Karpas-422 (cell line): ENCODE measurements around the gene A1BG. TPM values are rescaled to one million over a fixed set of nuclear protein-coding genes. Genes with fewer than 3 reads are reported as not detected.

Experiments used
- DNase-seq: peaks from one replicate; pipeline ENCODE4 v3.0.0-alpha.2; 2015
- H2AFZ ChIP-seq: fragments of 200-600 bp; sonication (generic); 2 replicates; pipeline ENCODE4 v1.6.1; 2014; ENCODE audit warnings: antibody characterized with exemption, low read length, mixed read lengths
- H3K27ac ChIP-seq: fragments of 200-600 bp; sonication (generic); 2 replicates; pipeline ENCODE4 v1.5.1; 2014; ENCODE audit warnings: mild to moderate bottlenecking, low read length, moderate library complexity
- H3K27me3 ChIP-seq: fragments of 200-600 bp; sonication (generic); 2 replicates; pipeline ENCODE4 v1.6.1; 2014; ENCODE audit warnings: low read length, mixed read lengths
- H3K36me3 ChIP-seq: fragments of 200-600 bp; sonication (generic); 2 replicates; pipeline ENCODE4 v1.6.1; 2014; ENCODE audit warnings: low read length, mixed read lengths; ENCODE audit not compliant: insufficient read depth
- H3K4me1 ChIP-seq: fragments of 200-600 bp; sonication (generic); 2 replicates; pipeline ENCODE4 v1.6.1; 2014; ENCODE audit warnings: mild to moderate bottlenecking, low read length, mixed read lengths
- H3K4me2 ChIP-seq: fragments of 200-600 bp; sonication (generic); 2 replicates; pipeline ENCODE4 v1.6.1; 2014; ENCODE audit warnings: low read length, low read depth, mild to moderate bottlenecking; ENCODE audit not compliant: poor library complexity, severe bottlenecking
- H3K4me3 ChIP-seq: fragments of 200-600 bp; sonication (generic); 2 replicates; pipeline ENCODE4 v1.5.1; 2014; ENCODE audit warnings: mild to moderate bottlenecking, antibody characterized with exemption, low read length, mixed read lengths
- H3K79me2 ChIP-seq: fragments of 200-600 bp; sonication (generic); 2 replicates; pipeline ENCODE4 v1.6.1; 2014; ENCODE audit warnings: mild to moderate bottlenecking, low read length, mixed read lengths
- H3K9ac ChIP-seq: fragments of 200-600 bp; sonication (generic); 2 replicates; pipeline ENCODE4 v1.6.0; 2014; ENCODE audit warnings: low read length
- H3K9me2 ChIP-seq: fragments of 200-600 bp; sonication (generic), shearing (Covaris generic); replicated peaks from 2 replicates; pipeline ENCODE4 v1.6.0; 2014; ENCODE audit warnings: mild to moderate bottlenecking, low read length, moderate library complexity; ENCODE audit not compliant: insufficient read depth
- H3K9me3 ChIP-seq: fragments of 300-700, 200-600 bp; sonication (generic); 2 replicates; pipeline ENCODE4 v1.6.1; 2014; ENCODE audit warnings: low read length, mixed read lengths
- H4K20me1 ChIP-seq: fragments of 200-600 bp; sonication (generic); 2 replicates; pipeline ENCODE4 v1.6.1; 2014; ENCODE audit warnings: mild to moderate bottlenecking, antibody characterized with exemption, low read length, low read depth; ENCODE audit not compliant: insufficient read depth
- total RNA-seq: library from RNA; depleted of rRNA; stranded (reverse); fragments of >200 nt; shearing (Covaris generic); gene quantifications from 2 replicates; pipeline ENCODE4 v1.2.3, GENCODE V29; 2014; ENCODE audit warnings: low replicate concordance

The A1BG gene
- total RNA-seq, 1 experiment from 2014 or later: 52.9 TPM

DNA sequence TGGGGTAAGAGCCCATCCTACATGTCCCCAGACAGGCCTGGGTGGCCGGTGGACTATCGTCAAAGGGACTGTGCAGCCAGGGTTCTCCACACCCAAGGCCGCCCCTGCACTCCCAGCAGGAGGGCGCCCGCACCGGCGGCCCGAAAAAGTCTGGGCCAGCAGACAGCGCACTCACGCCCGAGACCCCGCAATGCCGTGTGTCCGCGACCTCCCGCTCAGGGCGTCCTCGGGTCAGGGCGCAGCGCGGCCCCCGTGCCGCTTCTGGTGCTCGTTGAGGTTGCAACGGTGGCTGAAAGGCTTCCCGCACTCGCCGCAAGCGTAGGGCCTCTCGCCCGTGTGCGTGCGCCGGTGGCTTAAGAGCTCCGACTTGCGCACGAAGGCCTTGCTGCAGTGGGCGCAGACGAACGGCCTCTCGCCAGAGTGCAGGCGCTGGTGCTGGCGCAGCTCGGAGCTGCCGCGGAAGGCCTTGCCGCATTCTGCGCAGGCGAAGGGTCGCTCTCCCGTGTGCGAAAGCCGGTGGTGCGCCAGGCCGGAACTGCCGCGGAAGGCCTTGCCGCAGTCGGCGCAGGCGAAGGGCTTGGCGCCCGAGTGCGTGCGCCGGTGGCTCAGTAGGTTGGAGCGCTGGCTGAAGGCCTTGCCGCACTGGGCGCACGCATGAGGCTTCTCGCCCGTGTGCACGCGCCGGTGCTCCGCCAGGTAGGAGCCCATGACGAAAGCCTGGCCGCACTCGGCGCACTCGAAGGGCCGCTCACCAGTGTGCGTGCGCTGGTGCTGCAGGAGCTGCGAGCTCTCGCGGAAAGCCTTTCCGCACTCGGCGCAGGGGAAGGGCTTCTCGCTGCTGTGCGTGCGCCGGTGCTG is 2.8 kb upstream of the A1BG start:
- no peaks in the 10 kb centered on the region for H3K27me3 ChIP-seq
- H3K9me3 ChIP-seq: no peaks in the 10 kb centered on the region
- no peak overlapping the region for H3K9ac ChIP-seq
- no peaks in the 10 kb centered on the region for H3K36me3 ChIP-seq
- no peak overlapping the region for H3K4me2 ChIP-seq
- DNase-seq: no peak
- no peak overlapping the region for H2AFZ ChIP-seq
- H3K4me1 ChIP-seq: peaks cover 3% of the 10 kb centered on the region
- H3K79me2 ChIP-seq: peaks cover 3% of the 10 kb centered on the region; the same call in 1 of the 2 replicates
- no peaks in the 10 kb centered on the region for H3K9me2 ChIP-seq
- no peaks in the 10 kb centered on the region for H4K20me1 ChIP-seq
- H3K27ac ChIP-seq: no peak overlapping the region
- H3K4me3 ChIP-seq: no peak overlapping the region

DNA sequence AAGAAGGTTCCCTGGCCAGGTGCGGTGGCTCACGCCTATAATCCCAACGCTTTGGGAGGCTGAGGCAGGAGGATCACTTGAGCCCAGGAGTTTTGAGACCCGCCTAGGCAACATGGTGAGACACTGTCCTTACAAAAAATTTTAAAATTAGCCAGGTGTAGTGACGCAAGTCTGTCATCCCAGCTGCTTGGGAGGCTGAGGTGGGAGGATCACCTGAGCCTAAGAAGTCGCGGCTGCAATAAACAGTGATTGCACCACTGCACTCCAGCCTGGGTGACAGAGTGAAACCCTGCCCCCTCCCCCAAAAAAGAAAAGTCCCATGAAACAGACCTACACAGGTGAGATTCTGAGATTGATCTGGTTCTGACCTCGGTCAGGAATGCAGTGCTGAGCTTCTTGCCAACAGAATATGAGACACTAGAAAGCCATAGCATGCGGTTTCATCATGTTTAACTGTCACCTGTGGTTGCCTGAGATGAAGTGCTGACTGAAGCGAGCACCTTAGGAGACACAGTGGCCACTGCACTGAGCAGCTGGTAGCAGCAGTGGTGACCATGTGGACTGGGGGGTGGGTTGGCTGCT is 2.0 kb upstream of the A1BG start:
- H3K9ac ChIP-seq: no peak overlapping the region
- no peaks in the 10 kb centered on the region for H3K9me3 ChIP-seq
- no peak for DNase-seq
- no peaks in the 10 kb centered on the region for H4K20me1 ChIP-seq
- no peak overlapping the region for H2AFZ ChIP-seq
- H3K4me1 ChIP-seq: no peaks in the 10 kb centered on the region
- H3K79me2 ChIP-seq: 0 out of 2 replicates have a peak, but pooled peaks cover 5% of the 10 kb centered on the region
- no peaks in the 10 kb centered on the region for H3K27me3 ChIP-seq
- H3K4me3 ChIP-seq: no peak overlapping the region
- no peak overlapping the region for H3K4me2 ChIP-seq
- no peaks in the 10 kb centered on the region for H3K9me2 ChIP-seq
- no peaks in the 10 kb centered on the region for H3K36me3 ChIP-seq
- no peak overlapping the region for H3K27ac ChIP-seq

DNA sequence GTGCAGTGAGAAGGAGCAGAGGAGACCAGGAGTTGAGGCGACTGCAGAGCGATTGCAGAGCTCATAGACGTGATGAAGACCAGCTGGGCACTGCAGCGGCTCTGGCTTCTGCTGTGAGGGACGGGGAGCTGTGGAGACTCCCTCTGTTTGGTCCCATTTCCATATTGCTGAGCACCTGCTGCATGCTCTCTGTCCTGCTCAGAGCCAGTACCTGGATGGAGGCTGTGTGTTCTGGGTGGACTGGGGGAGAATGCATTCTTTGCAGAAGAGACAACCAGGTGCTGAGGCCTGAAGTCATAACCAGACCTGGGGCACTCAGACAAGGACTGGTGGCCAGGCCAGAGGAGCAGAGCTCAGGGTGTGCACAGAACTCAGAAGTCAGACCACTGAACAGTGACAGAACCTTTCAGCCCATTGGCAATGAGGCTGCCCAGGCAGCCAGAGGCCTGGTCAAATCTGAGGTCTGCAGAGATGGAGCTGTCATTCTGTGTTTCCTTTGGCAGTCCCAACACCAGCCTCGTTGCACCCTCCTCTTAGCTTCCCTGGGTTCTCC is 1.3 kb upstream of the A1BG start:
- no peaks in the 10 kb centered on the region for H3K36me3 ChIP-seq
- peaks cover 8% of the 10 kb centered on the region for H3K79me2 ChIP-seq
- H2AFZ ChIP-seq: no peak overlapping the region
- DNase-seq: no peak
- no peak overlapping the region for H3K4me3 ChIP-seq
- no peaks in the 10 kb centered on the region for H3K9me2 ChIP-seq
- H3K9ac ChIP-seq: no peak overlapping the region
- no peaks in the 10 kb centered on the region for H3K27me3 ChIP-seq
- no peak overlapping the region for H3K27ac ChIP-seq
- no peak overlapping the region for H3K4me2 ChIP-seq
- no peaks in the 10 kb centered on the region for H4K20me1 ChIP-seq
- no peaks in the 10 kb centered on the region for H3K9me3 ChIP-seq
- no peaks in the 10 kb centered on the region for H3K4me1 ChIP-seq

DNA sequence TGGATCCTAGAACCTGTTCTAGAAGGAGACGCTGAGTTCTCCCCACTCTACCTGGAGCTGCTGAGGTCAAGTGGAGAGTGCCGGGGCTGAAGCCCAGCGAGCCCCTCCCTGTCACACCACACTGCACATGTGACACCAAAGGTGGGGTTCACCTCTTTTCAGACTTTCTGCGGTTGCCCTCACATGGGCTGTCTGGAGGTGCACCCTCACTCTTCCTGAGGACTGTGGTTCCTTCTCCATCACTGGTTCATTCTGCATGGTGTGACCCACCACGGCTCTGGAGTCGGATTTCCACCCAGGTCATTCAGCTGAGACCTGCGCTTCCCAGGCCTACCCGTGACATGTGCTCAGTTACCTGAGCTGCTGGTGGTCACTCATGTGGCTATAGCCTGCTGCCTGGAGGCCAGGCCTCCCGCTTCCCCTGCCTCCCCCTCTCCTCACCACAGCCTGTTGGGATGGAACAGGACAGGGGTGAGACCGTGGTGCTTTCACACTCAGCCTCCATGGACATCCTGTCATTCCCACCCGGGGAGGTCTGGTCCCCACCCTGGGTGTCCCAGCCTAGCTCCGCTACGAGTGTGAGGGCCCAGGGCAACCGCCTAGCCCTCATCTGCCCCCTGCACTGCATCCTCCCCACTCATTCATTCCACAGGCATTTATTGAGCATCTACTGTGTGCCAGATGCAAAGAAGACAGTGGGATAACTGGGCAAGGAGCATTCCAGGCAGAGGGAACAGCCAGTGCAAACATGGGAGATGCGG is 605 bp upstream of the A1BG start:
- Histone ChIP-seq H3K4me3 (no peak overlapping the region), H4K20me1 (no peaks in the 10 kb centered on the region), H3K9me3 (no peaks in the 10 kb centered on the region), H3K4me1 (peaks cover 5% of the 10 kb centered on the region; the same call in 1 of the 2 replicates), H2AFZ (no peak overlapping the region), H3K9me2 (no peaks in the 10 kb centered on the region), H3K27ac (no peak overlapping the region), H3K36me3 (no peaks in the 10 kb centered on the region), H3K9ac (no peak overlapping the region), H3K4me2 (no peak overlapping the region), H3K27me3 (no peaks in the 10 kb centered on the region), H3K79me2 (peaks cover 15% of the 10 kb centered on the region)
- DNase-seq: no peak

DNA sequence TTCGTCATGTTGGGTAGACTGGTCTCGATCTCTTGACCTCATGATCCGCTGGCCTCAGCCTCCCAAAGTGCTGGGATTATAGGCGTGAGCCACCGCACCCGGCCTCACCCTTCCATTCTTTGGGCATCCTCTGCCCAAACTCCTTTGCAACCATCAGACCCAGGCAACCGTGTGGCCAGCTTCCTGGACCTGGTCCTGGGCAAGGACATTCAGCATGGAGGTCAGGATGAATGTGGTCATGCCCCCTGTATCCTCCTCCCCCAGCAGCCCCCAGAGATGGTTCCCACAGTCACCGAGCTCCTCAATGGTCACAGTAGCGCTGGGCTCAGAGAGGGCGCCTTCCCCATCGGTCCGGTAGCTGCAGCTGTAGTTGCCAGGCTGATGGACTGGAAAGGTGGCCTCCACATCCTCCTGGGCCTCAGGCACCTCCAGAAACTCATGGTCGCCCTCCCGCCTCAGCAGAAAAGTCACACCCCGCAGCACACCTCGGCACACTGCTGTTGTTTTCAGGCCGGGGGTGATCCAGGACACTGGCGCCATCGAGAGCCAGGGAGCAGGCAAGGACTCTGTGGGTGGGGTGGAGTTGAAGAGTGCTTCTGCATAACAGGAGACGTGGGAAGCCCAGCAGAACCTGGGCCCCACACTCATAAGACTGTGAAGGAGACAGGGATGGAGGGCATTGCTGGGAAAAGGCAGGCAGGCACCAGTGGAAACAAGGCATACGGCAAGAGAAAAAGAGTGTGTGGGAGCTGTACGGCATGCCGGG is 1.1 kb downstream of the A1BG start:
- H3K4me1 ChIP-seq: peaks cover 15% of the 10 kb centered on the region
- no peaks in the 10 kb centered on the region for H3K27me3 ChIP-seq
- no peak overlapping the region for H3K4me2 ChIP-seq
- peaks cover 27% of the 10 kb centered on the region for H3K79me2 ChIP-seq
- H3K4me3 ChIP-seq: no peak overlapping the region
- H3K27ac ChIP-seq: no peak overlapping the region
- no peaks in the 10 kb centered on the region for H4K20me1 ChIP-seq
- H3K9me2 ChIP-seq: no peaks in the 10 kb centered on the region
- no peak for DNase-seq
- H3K36me3 ChIP-seq: no peaks in the 10 kb centered on the region
- H3K9ac ChIP-seq: no peak overlapping the region
- H3K9me3 ChIP-seq: no peaks in the 10 kb centered on the region
- H2AFZ ChIP-seq: no peak overlapping the region

DNA sequence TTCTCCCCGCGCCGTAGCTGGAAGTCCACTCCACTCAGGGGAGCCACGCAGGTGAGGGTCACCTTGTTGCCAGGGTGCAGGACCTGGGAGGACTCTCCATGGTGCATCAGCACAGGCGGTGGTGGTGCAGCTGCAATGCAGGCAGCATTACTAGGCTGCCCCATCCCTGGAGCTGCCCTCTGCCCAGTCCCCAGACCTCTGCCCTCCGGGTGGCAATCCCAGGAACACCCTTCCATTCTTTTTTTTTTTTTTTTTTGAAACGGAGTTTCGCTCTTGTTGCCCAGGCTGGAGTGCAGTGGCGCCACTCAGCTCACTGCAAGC is 1.8 kb downstream of the A1BG start:
- no peak overlapping the region for H3K27ac ChIP-seq
- H4K20me1 ChIP-seq: no peaks in the 10 kb centered on the region
- no peak overlapping the region for H3K4me3 ChIP-seq
- no peak overlapping the region for H3K4me2 ChIP-seq
- H2AFZ ChIP-seq: no peak overlapping the region
- no peaks in the 10 kb centered on the region for H3K27me3 ChIP-seq
- H3K79me2 ChIP-seq: peaks cover 32% of the 10 kb centered on the region
- no peak for DNase-seq
- no peaks in the 10 kb centered on the region for H3K9me2 ChIP-seq
- H3K36me3 ChIP-seq: no peaks in the 10 kb centered on the region
- H3K9me3 ChIP-seq: no peaks in the 10 kb centered on the region
- H3K9ac ChIP-seq: no peak overlapping the region
- peaks cover 22% of the 10 kb centered on the region for H3K4me1 ChIP-seq

DNA sequence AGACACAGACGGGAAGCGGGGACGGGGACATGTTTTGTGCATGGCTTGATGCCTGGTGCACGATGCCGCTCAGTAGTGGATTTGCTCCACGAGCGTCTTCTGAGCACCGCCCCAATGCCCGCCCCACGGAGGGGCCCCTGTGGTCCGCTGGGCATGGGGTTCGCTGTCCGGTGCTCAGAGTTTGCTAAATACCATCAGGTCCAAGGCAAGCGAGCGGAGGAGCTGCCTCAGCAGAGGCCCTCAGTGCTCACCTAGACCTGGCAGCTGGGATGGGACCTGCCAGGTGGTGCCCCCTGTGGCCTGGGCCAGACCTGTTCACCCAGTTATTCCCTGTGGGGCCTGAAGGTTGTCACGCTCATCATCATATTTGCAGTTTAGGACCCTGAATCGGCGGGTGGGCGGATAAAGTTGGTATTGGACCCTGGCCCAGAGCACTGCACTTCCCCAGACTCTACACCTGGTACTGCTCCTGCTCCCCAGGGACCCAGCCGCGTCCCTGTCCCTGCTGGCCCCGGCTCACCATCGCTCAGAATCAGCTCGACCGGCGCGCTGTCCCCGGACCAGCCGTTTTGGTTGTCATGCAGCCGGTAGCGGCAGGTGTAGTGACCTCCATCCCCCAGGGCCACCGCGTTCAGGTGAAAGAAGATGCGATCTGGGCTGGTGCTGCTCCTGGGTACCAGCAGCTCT is 2.3 kb downstream of the A1BG start:
- Histone ChIP-seq H3K9ac (no peak overlapping the region), H3K79me2 (peaks cover 34% of the 10 kb centered on the region), H3K9me2 (no peaks in the 10 kb centered on the region), H3K36me3 (no peaks in the 10 kb centered on the region), H3K4me2 (no peak overlapping the region), H3K4me3 (no peak overlapping the region), H3K27me3 (no peaks in the 10 kb centered on the region), H3K9me3 (no peaks in the 10 kb centered on the region), H4K20me1 (no peaks in the 10 kb centered on the region), H3K4me1 (peaks cover 22% of the 10 kb centered on the region), H2AFZ (no peak overlapping the region), H3K27ac (no peak overlapping the region)
- DNase-seq: no peak
